ENCODE data around the gene RWDD3. TPM values are rescaled to one million over a fixed set of nuclear protein-coding genes. Genes with fewer than 3 reads are reported as not detected.

RWDD3 gene
- total and polyA plus RNA-seq, 2 donors (not counting 3 experiments of a cell fraction or from before 2014, with no cell fraction given): 9.3 to 12.1 TPM

DNA sequence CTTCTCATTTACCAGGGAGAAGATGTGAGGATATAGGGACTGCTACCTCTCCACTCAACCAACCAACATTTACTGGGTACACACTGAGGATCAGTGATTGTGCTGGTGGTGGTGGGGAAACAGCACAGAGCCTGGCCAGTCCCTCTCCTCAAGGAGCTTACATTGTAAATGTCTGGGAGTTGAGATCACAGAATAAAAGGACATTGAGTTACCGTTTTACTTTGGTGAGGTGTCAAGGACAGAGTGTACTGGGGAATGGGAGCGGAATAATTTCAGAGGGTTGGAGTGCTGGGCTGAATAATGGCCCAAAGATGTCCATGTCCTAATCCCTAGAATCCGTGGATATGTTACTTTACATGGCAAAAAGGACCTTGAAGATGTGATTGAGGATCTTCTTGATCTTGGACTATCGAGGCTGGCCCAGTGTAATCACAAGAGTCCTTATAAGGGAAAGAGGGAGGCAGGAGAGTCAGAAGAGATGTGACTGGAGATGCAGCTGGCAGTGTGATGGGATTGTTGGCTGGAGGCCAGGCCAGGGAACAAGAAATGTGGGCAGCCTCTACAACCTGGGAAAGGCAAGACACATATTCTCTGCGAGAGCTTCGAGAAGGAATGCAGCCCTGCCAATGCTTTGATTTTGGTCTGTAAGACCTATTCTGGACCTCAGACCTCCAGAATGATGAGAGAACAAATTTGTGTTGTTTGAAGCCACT lies 26.6 kb upstream of the RWDD3 start:
- DNase-seq (ENCODE audit: low read depth, low spot score) (no peak), FAIRE-seq (no peak)
- H3K9me1 ChIP-seq (replicated peaks; ENCODE audit: control insufficient read depth, extremely low read depth, insufficient read depth, low read length): no peaks in the 10 kb centered on the region
- no peak overlapping the region for H3K9ac ChIP-seq (replicated peaks; ENCODE audit: extremely low read depth, insufficient read depth, low read length)
- H3K9me3 ChIP-seq (replicated peaks; ENCODE audit: control insufficient read depth, insufficient read depth, low read length): no peaks in the 10 kb centered on the region
- H3K4me3 ChIP-seq (replicated peaks in 1 of 3; ENCODE audit: insufficient read depth in 1 of 3, low read depth in 1 of 3, low read length in 3 of 3): no peak overlapping the region
- dilution Hi-C loops (cut with MboI; ENCODE audit: extremely low pct_ligation_motif_present, low sequenced_read_pairs): no loop called here
- no peaks in the 10 kb centered on the region for H3K4me1 ChIP-seq (ENCODE audit: control insufficient read depth, extremely low read depth, insufficient read depth, low read length)
- no peak overlapping the region for H2AFZ ChIP-seq (ENCODE audit: low read depth, low read length)
- BruUV-seq (replicated peaks): no TSS peak
- no peak for TF ChIP-seq FOS (IDR thresholded peaks at IDR 0.05; ENCODE audit: borderline replicate concordance, insufficient read depth, low read length)
- TF ChIP-seq POLR2A (IDR thresholded peaks at IDR 0.05; ENCODE audit: low read depth, low read length): no peak
- no peak for TF ChIP-seq JUN (IDR thresholded peaks at IDR 0.05; ENCODE audit: borderline replicate concordance, insufficient read depth, insufficient read length, low read depth)
- TF ChIP-seq, protein P1, sequence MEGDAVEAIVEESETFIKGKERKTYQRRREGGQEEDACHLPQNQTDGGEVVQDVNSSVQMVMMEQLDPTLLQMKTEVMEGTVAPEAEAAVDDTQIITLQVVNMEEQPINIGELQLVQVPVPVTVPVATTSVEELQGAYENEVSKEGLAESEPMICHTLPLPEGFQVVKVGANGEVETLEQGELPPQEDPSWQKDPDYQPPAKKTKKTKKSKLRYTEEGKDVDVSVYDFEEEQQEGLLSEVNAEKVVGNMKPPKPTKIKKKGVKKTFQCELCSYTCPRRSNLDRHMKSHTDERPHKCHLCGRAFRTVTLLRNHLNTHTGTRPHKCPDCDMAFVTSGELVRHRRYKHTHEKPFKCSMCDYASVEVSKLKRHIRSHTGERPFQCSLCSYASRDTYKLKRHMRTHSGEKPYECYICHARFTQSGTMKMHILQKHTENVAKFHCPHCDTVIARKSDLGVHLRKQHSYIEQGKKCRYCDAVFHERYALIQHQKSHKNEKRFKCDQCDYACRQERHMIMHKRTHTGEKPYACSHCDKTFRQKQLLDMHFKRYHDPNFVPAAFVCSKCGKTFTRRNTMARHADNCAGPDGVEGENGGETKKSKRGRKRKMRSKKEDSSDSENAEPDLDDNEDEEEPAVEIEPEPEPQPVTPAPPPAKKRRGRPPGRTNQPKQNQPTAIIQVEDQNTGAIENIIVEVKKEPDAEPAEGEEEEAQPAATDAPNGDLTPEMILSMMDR (IDR thresholded peaks at IDR 0.05; ENCODE audit: extremely low read depth in 1 of 2, insufficient read depth in 1 of 2, low read depth in 1 of 2, low read length in 2 of 2): no peak
- TF ChIP-seq POLR2AphosphoS5 (IDR thresholded peaks at IDR 0.05; ENCODE audit: insufficient read depth, low read depth, low read length): no peak
- TF ChIP-seq, protein P2, sequence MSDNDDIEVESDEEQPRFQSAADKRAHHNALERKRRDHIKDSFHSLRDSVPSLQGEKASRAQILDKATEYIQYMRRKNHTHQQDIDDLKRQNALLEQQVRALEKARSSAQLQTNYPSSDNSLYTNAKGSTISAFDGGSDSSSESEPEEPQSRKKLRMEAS (IDR thresholded peaks at IDR 0.05; ENCODE audit: insufficient read depth, insufficient read length): no peak
- TF ChIP-seq GATA2 (IDR thresholded peaks at IDR 0.05; ENCODE audit: insufficient read depth, insufficient read length, low read depth, low read length): no peak
- ChIA-PET POLR2A (no interaction called here), CTCF (interaction anchor here (1.0 to 1.2 kb wide), 2 partner anchors 26 to 123 kb away, joined by 3 to 4 read pairs; partner anchors contain the start of gene RWDD3)
- no peaks in the 10 kb centered on the region for H3K36me3 ChIP-seq (ENCODE audit: control insufficient read depth in 2 of 2, extremely low read depth in 1 of 2, insufficient read depth in 2 of 2, low read length in 2 of 2)
- intact Hi-C loops (cut with micrococcal nuclease): no loop called here
- H3K4me2 ChIP-seq (ENCODE audit: insufficient read depth, low read length): no peak overlapping the region
- H3K79me2 ChIP-seq (ENCODE audit: control insufficient read depth, insufficient read depth, low read length): no peaks in the 10 kb centered on the region
- no peaks in the 10 kb centered on the region for H4K20me1 ChIP-seq (replicated peaks; ENCODE audit: control insufficient read depth, extremely low read depth, insufficient read depth, low read length)
- no peak overlapping the region for H3K27ac ChIP-seq (ENCODE audit: insufficient read depth, low read depth, low read length)
- H3K27me3 ChIP-seq (ENCODE audit: control insufficient read depth in 2 of 2, insufficient read depth in 2 of 2, low read length in 2 of 2): peaks cover 0 to 3% of the 10 kb centered on the region in 2 experiments
